Mucosa of stomach (tissue), 1 donor: ENCODE measurements around the gene TLX3.

ENCODE experiments used
- H3K27me3 ChIP-seq: one replicate; pipeline ENCODE4 v1.7.0; 2013; ENCODE audit warnings: mild to moderate bottlenecking, low read length; ENCODE audit not compliant: control insufficient read depth, insufficient read depth
- H3K36me3 ChIP-seq: one replicate; pipeline ENCODE4 v1.7.0; 2013; ENCODE audit warnings: low read length; ENCODE audit not compliant: control insufficient read depth, insufficient read depth
- H3K4me1 ChIP-seq: one replicate; pipeline ENCODE4 v1.7.0; 2013; ENCODE audit warnings: mild to moderate bottlenecking, low read length; ENCODE audit not compliant: control insufficient read depth, insufficient read depth
- H3K4me3 ChIP-seq: one replicate; pipeline ENCODE4 v1.7.0; 2013; ENCODE audit warnings: low read length
- H3K9ac ChIP-seq: one replicate; pipeline ENCODE4 v1.7.0; 2013; ENCODE audit warnings: mild to moderate bottlenecking, low read length, moderate library complexity
- H3K9me3 ChIP-seq: one replicate; pipeline ENCODE4 v1.7.0; 2013; ENCODE audit warnings: mild to moderate bottlenecking, low read length, moderate library complexity; ENCODE audit not compliant: control insufficient read depth
- donor health status: Pancreatic carcinoma.

TLX3 gene

DNA sequence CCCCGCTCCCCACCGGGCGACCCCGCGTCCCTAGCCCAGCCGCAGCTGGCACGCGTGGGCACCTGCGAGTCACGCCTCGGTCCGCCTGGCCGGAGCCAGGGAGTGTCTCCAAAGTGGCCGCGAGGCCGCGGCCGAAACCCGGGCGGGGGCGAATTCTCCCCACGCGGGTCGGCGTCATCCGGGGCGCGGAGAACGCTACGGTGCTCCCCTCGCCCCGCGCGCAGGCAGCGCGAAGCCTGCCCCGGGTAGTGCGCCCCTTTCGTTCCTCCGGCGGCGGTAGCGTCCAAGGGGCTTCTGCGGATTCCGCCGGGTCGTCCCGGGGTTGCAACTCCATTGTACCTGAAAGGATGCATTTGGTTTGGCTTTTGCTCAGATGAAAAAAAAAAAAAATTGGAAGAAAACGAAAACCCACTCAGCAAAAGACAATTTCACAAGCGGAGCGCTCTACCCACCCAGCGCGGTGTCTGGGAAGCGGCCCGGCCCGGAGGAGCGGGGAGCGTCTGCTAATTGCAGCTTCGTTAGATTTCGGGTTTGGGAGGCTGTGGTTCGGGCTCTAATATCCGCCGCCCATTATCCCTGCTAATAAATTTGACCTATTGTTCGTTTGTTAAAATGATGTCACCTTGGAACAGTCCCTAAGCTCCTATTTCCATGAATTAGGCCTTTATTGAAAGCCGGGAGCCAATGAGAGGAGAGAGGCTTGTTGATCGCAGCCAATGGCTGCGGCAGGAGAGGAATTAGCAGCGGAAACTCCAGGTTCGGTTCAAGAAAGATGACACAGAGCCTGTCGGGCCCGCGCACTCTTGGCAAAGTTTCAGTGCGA lies at the start of gene TLX3:
TLX3 (plus strand) TSS at position 796 of the 823 bp plus-strand sequence. CDS start 118 bp downstream, outside the sequence.
- no peak within 1 kb of the TSS for H3K4me3 ChIP-seq
- H3K27me3 ChIP-seq, result peaks cover 96% of the 10 kb centered on the region
- no peaks in the 10 kb centered on the region for H3K4me1 ChIP-seq
- no peaks in the 10 kb centered on the region for H3K9me3 ChIP-seq
- H3K36me3 ChIP-seq, result no peaks in the 10 kb centered on the region
- no peak within 1 kb of the TSS for H3K9ac ChIP-seq

DNA sequence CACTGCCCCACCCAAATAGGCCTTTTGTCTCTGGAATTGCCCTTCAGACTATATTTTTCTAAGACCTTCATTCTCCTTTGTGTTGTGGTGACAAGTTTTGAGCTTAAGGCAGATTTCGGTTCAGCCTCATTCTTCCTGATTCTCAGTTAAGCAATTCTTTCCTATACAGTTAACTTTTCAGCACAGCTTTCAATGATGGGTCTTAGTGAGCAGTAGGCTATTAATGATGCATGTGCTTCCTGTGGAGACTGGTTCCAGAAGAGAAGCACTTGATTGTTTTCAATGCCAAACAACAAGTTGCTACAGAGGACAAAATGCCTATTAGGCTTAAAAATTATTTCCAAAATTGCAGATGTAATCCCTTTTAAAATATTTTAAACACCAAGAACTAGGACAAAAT lies 47.7 kb upstream of the TLX3 start:
- Histone ChIP-seq H3K36me3 (no peaks in the 10 kb centered on the region), H3K27me3 (no peaks in the 10 kb centered on the region), H3K9ac (no peak overlapping the region), H3K4me1 (no peaks in the 10 kb centered on the region), H3K4me3 (no peak overlapping the region), H3K9me3 (no peaks in the 10 kb centered on the region)

- H3K4me1 ChIP-seq, result no peaks in the 10 kb centered on the region
- no peaks in the 10 kb centered on the region for H3K36me3 ChIP-seq
- H3K27me3 ChIP-seq, result no peaks in the 10 kb centered on the region
- no peak overlapping the region for H3K4me3 ChIP-seq
- no peak overlapping the region for H3K9ac ChIP-seq
- H3K9me3 ChIP-seq, result no peaks in the 10 kb centered on the region
Measured at GRCh38 chr5:171261904-171262303, 47.1 kb upstream of the TLX3 start.

DNA sequence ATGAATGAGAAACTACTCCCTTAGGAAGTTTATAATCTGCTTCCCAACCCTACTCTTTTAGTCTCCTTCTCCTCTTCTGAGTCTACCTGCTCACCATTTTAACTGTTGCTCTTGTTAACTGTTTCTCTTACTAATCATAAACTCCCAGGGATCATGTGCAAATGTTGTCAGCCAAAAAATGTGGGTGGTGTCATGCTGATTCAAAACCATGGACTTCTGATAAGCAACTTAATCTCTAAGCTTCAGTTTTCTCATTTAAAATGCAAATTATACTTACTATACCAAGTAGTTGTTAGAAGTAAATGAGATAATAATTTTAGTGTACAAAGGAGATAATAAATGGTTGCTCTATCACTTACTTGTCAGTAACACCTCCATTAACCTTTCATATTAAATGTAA lies 45.9 kb upstream of the TLX3 start:
- Histone ChIP-seq H3K27me3 (no peaks in the 10 kb centered on the region), H3K4me1 (no peaks in the 10 kb centered on the region), H3K9me3 (no peaks in the 10 kb centered on the region), H3K9ac (no peak overlapping the region), H3K4me3 (no peak overlapping the region), H3K36me3 (no peaks in the 10 kb centered on the region)

DNA sequence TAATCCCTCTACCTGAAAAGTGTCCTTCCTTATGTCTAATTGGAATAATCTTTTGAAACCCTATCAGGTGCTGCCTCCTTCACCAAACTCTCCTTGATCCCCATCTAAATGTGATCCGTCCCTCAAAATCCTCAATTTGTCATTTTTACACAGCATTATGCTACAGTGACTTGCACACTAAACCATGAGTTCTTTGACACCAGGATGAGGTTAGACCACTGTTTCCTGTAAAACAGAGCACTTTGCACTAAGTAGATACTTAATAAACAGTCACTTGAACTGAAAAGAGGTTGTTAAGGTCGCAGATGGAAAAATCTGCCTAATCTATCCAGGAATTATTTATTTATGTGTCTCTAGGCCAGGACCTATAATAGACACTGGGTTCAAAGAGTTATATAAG lies 44.2 kb upstream of the TLX3 start:
- Histone ChIP-seq H3K9me3 (no peaks in the 10 kb centered on the region), H3K4me1 (no peaks in the 10 kb centered on the region), H3K27me3 (no peaks in the 10 kb centered on the region), H3K4me3 (no peak overlapping the region), H3K9ac (no peak overlapping the region), H3K36me3 (no peaks in the 10 kb centered on the region)

GRCh38 chr5:171268700-171269620 lies 40.1 kb upstream of the TLX3 start:
- Histone ChIP-seq H3K27me3 (no peaks in the 10 kb centered on the region), H3K9ac (no peak overlapping the region), H3K4me1 (no peaks in the 10 kb centered on the region), H3K9me3 (no peaks in the 10 kb centered on the region), H3K4me3 (no peak overlapping the region), H3K36me3 (no peaks in the 10 kb centered on the region)

- no peak overlapping the region for H3K4me3 ChIP-seq
- H3K9me3 ChIP-seq, result no peaks in the 10 kb centered on the region
- H3K4me1 ChIP-seq, result no peaks in the 10 kb centered on the region
- H3K27me3 ChIP-seq, result no peaks in the 10 kb centered on the region
- H3K9ac ChIP-seq, result no peak overlapping the region
- no peaks in the 10 kb centered on the region for H3K36me3 ChIP-seq
Measured at GRCh38 chr5:171269717-171270116, 39.3 kb upstream of the TLX3 start.

GRCh38 chr5:171270136-171270535 lies 38.9 kb upstream of the TLX3 start:
- no peak overlapping the region for H3K9ac ChIP-seq
- H3K27me3 ChIP-seq, result no peaks in the 10 kb centered on the region
- no peaks in the 10 kb centered on the region for H3K36me3 ChIP-seq

DNA sequence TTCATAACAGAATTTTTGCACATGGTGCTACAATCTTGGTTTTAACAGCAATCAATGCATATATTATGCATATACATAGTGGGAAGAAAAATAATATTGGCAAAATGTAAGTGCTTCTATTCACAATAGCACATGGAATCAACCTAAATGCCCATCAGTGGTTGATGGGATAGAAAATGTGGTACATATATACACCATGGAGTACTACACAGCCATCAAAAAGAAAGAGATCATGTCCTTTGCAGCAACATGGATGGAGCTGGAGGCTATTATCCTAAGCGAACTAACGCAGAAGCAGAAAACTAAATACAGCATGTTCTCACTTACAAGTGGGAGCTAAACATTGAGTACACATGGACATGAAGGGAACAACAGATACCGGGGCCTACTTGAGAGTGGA lies 37.2 kb upstream of the TLX3 start:
- Histone ChIP-seq H3K4me1 (no peaks in the 10 kb centered on the region), H3K36me3 (no peaks in the 10 kb centered on the region), H3K27me3 (no peaks in the 10 kb centered on the region), H3K4me3 (no peak overlapping the region), H3K9me3 (no peaks in the 10 kb centered on the region), H3K9ac (no peak overlapping the region)

More at GRCh38 chr5:171270136-171270535, 38.9 kb upstream of the TLX3 start:
- no peak overlapping the region for H3K4me3 ChIP-seq
- no peaks in the 10 kb centered on the region for H3K4me1 ChIP-seq
- no peaks in the 10 kb centered on the region for H3K9me3 ChIP-seq

- Histone ChIP-seq H3K36me3 (no peaks in the 10 kb centered on the region), H3K9ac (no peak overlapping the region), H3K4me1 (no peaks in the 10 kb centered on the region), H3K27me3 (no peaks in the 10 kb centered on the region), H3K4me3 (no peak overlapping the region), H3K9me3 (no peaks in the 10 kb centered on the region)
Measured at GRCh38 chr5:171272996-171273970, 35.8 kb upstream of the TLX3 start.

GRCh38 chr5:171275841-171276544 lies 33.1 kb upstream of the TLX3 start:
- Histone ChIP-seq H3K4me1 (no peaks in the 10 kb centered on the region), H3K9me3 (no peaks in the 10 kb centered on the region), H3K9ac (no peak overlapping the region), H3K36me3 (no peaks in the 10 kb centered on the region), H3K4me3 (no peak overlapping the region), H3K27me3 (no peaks in the 10 kb centered on the region)
